ENCODE measurements around the gene DENND4B. TPM values are rescaled to one million over a fixed set of nuclear protein-coding genes. Genes with fewer than 3 reads are reported as not detected.

Gene DENND4B
- total and polyA plus RNA-seq, 4 donors: 9.7 to 27.2 (median 11.6) TPM

GRCh38 chr1:153951183-153951582, 4.7 kb upstream of the DENND4B start (continued):
- TF ChIP-seq REST (IDR thresholded peaks at IDR 0.05): no peak

GRCh38 chr1:153945795-153946621, 510 bp downstream of the DENND4B start:
- under 1% methylated on average over 95 of the region's 95 CpGs for WGBS
- Histone ChIP-seq H3K9me3 (ENCODE audit: control insufficient read depth in 4 of 4, low read length in 3 of 4) (no peaks in the 10 kb centered on the region), H3K4me1 (ENCODE audit: control insufficient read depth in 4 of 4, insufficient read depth in 4 of 4, low read length in 3 of 4) (peaks cover 14 to 38% (median 24%) of the 10 kb centered on the region in 4 donors), H3K27ac (ENCODE audit: low read depth in 1 of 2, low read length in 2 of 2) (peak overlapping the region; percentile 94 to 95), H3K36me3 (ENCODE audit: control insufficient read depth in 4 of 4, insufficient read depth in 3 of 4, low read depth in 1 of 4, low read length in 3 of 4) (peaks cover 5 to 33% (median 18%) of the 10 kb centered on the region in 4 donors), H3K4me3 (ENCODE audit: low read depth in 1 of 3, low read length in 3 of 3) (peak overlapping the region; percentile 80 to 97 (median 87)), H3K9ac (ENCODE audit: low read depth in 1 of 2, low read length in 2 of 2) (peak overlapping the region; percentile 24 to 85), H3K27me3 (ENCODE audit: control insufficient read depth in 4 of 4, insufficient read depth in 4 of 4, low read length in 3 of 4) (no peaks in the 10 kb centered on the region)
- TF ChIP-seq RAD21 (IDR thresholded peaks at IDR 0.05) (peak in 1 of 2 donors; percentile 49), FOXA2 (IDR thresholded peaks at IDR 0.05) (no peak), ATF3 (IDR thresholded peaks at IDR 0.05) (no peak), YY1 (IDR thresholded peaks at IDR 0.05) (no peak), CTCF (IDR thresholded peaks at IDR 0.05; ENCODE audit: low read depth, low read length, missing input control) (no peak), NR2F2 (IDR thresholded peaks at IDR 0.05) (no peak), HNF4A (conservative IDR thresholded peaks at IDR 0.05) (peak in 1 of 2 donors; percentile 42), ZBTB33 (IDR thresholded peaks at IDR 0.05) (no peak), HNF4G (IDR thresholded peaks at IDR 0.05) (no peak), EGR1 (IDR thresholded peaks at IDR 0.05; ENCODE audit: low read depth in 2 of 2) (no peak), RXRA (IDR thresholded peaks at IDR 0.05) (peak; percentile 32 to 52), JUND (IDR thresholded peaks at IDR 0.05) (no peak), REST (IDR thresholded peaks at IDR 0.05) (peak; percentile 13), GABPA (IDR thresholded peaks at IDR 0.05 in 1 of 2, conservative IDR thresholded peaks at IDR 0.05 in 1 of 2) (peak in 1 of 2 donors; percentile 65), FOXA1 (IDR thresholded peaks at IDR 0.05) (no peak), TAF1 (conservative IDR thresholded peaks at IDR 0.05) (no peak), SP1 (IDR thresholded peaks at IDR 0.05) (peak; percentile 33), MAX (IDR thresholded peaks at IDR 0.05) (no peak)
- peak; percentile 69 for DNase-seq (ENCODE audit: low spot score)
